CD4-positive, alpha-beta T cell (primary cell): ENCODE results near the gene GHITM. TPM values are rescaled to one million over a fixed set of nuclear protein-coding genes. Genes with fewer than 3 reads are reported as not detected.

Source experiments
- ATAC-seq: fragments of 200-7000 bp; cut with Tn5 transposase; one replicate; pipeline ENCODE4 v1.10.0; 2022; ENCODE audit warnings: mild to moderate bottlenecking; ENCODE audit not compliant: poor library complexity
- CTCF ChIA-PET: fragments of 350-600 bp; sonication (Branson Sonifier 250); formaldehyde crosslinking; loops from one replicate; lab custom pipeline; 2021; ENCODE audit warnings: antibody characterized with exemption, inconsistent platforms; lab: Charles Lee
- POLR2A ChIA-PET: fragments of 350-600 bp; sonication (Branson Sonifier 250); formaldehyde crosslinking; loops from one replicate; lab custom pipeline; 2021; ENCODE audit warnings: antibody characterized with exemption, inconsistent platforms; lab: Charles Lee
- DNase-seq, 14 experiments: peaks; one replicate each; pipeline ENCODE4 v3.0.0-alpha.2; 2013 to 2020; ENCODE audit warnings: mixed read lengths in 2 of 14
- H3K27ac ChIP-seq, 2 donors: one replicate each; pipeline versions ENCODE4 v1.5.1 to v1.7.0; 2013; ENCODE audit warnings: low read length in 2 of 2, low read depth in 1 of 2, mild to moderate bottlenecking in 1 of 2
- H3K27me3 ChIP-seq, 2 experiments: 1 replicate in 1 of 2; 2 replicates in 1 of 2; pipeline versions ENCODE4 v1.6.1 to v1.7.0; 2013; ENCODE audit warnings: low read length in 2 of 2, control low read depth in 1 of 2, mild to moderate bottlenecking in 1 of 2, moderate library complexity in 1 of 2; ENCODE audit not compliant: insufficient read depth in 2 of 2, control insufficient read depth in 1 of 2
- H3K36me3 ChIP-seq: one replicate; pipeline ENCODE4 v1.6.1; 2013; ENCODE audit warnings: low read length, control low read depth; ENCODE audit not compliant: insufficient read depth
- H3K4me1 ChIP-seq: one replicate; pipeline ENCODE4 v1.6.1; 2013; ENCODE audit warnings: low read length, control low read depth; ENCODE audit not compliant: insufficient read depth
- H3K4me3 ChIP-seq: one replicate; pipeline ENCODE4 v1.5.1; 2013; ENCODE audit warnings: mild to moderate bottlenecking, low read length, moderate library complexity
- H3K9me3 ChIP-seq, 2 experiments: 1 replicate in 1 of 2; 2 replicates in 1 of 2; pipeline versions ENCODE4 v1.6.1 to v1.7.0; 2013; ENCODE audit warnings: low read length in 2 of 2, mild to moderate bottlenecking in 2 of 2, control low read depth in 1 of 2, moderate library complexity in 1 of 2; ENCODE audit not compliant: control insufficient read depth in 1 of 2, insufficient read depth in 1 of 2
- H3K27ac Mint-ChIP-seq: one replicate; pipeline ENCODE4 v1.8.0; 2020; ENCODE audit warnings: mixed read lengths
- H3K27me3 Mint-ChIP-seq: one replicate; pipeline ENCODE4 v1.8.0; 2021; ENCODE audit warnings: mixed read lengths
- H3K36me3 Mint-ChIP-seq: one replicate; pipeline ENCODE4 v1.8.0; 2021; ENCODE audit warnings: low read depth, mixed read lengths
- H3K4me1 Mint-ChIP-seq: one replicate; pipeline ENCODE4 v1.8.0; 2021; ENCODE audit warnings: low read depth, mixed read lengths
- H3K4me3 Mint-ChIP-seq: one replicate; pipeline ENCODE4 v1.8.0; 2020; ENCODE audit warnings: mild to moderate bottlenecking, mixed read lengths
- H3K9me3 Mint-ChIP-seq: one replicate; pipeline ENCODE4 v1.8.0; 2020; ENCODE audit warnings: mixed read lengths
- CTCF ChIP-seq: fragments of 200-600 bp; IDR thresholded peaks from one replicate; pipeline ENCODE4 v1.8.0; 2022; ENCODE audit warnings: antibody characterized with exemption, mild to moderate bottlenecking
- intact Hi-C, 2 experiments: fragments of 100-400 bp; cut with DNase I in 1 of 2; cut with micrococcal nuclease in 1 of 2; formaldehyde crosslinking; loops; one replicate each; pipeline versions ENCODE4 v1.15.1 to v1.9.0; 2023 to 2025; cut with DNase I, micrococcal nuclease
- total RNA-seq, 174 experiments: library from RNA in 2 of 174; stranded (reverse) in 2 of 174; gene quantifications; one replicate each; pipeline ENCODE4 v1.2.3 and lab custom pipeline; 2021 to 2026

The GHITM gene
- total RNA-seq, 2 experiments from 2014 or later, result 64.7 to 67.9 TPM

- no peaks in the 10 kb centered on the region for H3K9me3 Mint-ChIP-seq
- H3K36me3 Mint-ChIP-seq, result no peaks in the 10 kb centered on the region
- DNase-seq, result no peak
- H3K9me3 ChIP-seq, result no peaks in the 10 kb centered on the region
- no peak overlapping the region for H3K4me3 Mint-ChIP-seq
- ChIA-PET POLR2A (no interaction called here), CTCF (interaction anchor here (1.1 kb wide), 1 partner anchor 34 kb away, joined by 3 read pairs; the partner anchor contains the start of gene GHITM)
- no peak overlapping the region for H3K4me3 ChIP-seq
- peaks cover 19% of the 10 kb centered on the region for H3K4me1 ChIP-seq
- intact Hi-C loops, result no loop called here
- H3K4me1 Mint-ChIP-seq, result peaks cover 13% of the 10 kb centered on the region
- no peaks in the 10 kb centered on the region for H3K27me3 ChIP-seq
- H3K27ac ChIP-seq, result no peak overlapping the region
- H3K27ac Mint-ChIP-seq, result peak overlapping the region; percentile 20
- H3K36me3 ChIP-seq, result no peaks in the 10 kb centered on the region
- no peak for ATAC-seq
- no peak for TF ChIP-seq CTCF
- no peaks in the 10 kb centered on the region for H3K27me3 Mint-ChIP-seq
Measured at GRCh38 chr10:84172467-84173356, 33.4 kb downstream of the GHITM start.

- no peak within 1 kb of the TSS for H3K4me3 Mint-ChIP-seq
- H3K9me3 Mint-ChIP-seq, result no peaks in the 10 kb centered on the region
- peak within 1 kb of the TSS; percentile 20 for H3K27ac Mint-ChIP-seq
- peaks cover 25% of the 10 kb centered on the region for H3K4me1 ChIP-seq
- TF ChIP-seq CTCF, result no peak
- ATAC-seq, result no peak
- no peak within 1 kb of the TSS for H3K4me3 ChIP-seq
- H3K36me3 Mint-ChIP-seq, result no peaks in the 10 kb centered on the region
- no peak within 1 kb of the TSS for H3K27ac ChIP-seq
- no peaks in the 10 kb centered on the region for H3K27me3 ChIP-seq
- ChIA-PET POLR2A (no interaction called here), CTCF (interaction anchor here (1.1 kb wide), 1 partner anchor 35 kb away, joined by 3 read pairs; the partner anchor contains the start of gene GHITM)
- no peaks in the 10 kb centered on the region for H3K27me3 Mint-ChIP-seq
- H3K9me3 ChIP-seq, result no peaks in the 10 kb centered on the region
- peaks cover 13% of the 10 kb centered on the region for H3K4me1 Mint-ChIP-seq
- no peaks in the 10 kb centered on the region for H3K36me3 ChIP-seq
- no peak for DNase-seq
- intact Hi-C loops, result no loop called here
Measured at GRCh38 chr10:84173501-84173929, 34.2 kb downstream of the GHITM start, which contains the start of gene GPR15LG. Gene GPR15LG (plus strand): TSS chr10:84173801. CDS start chr10:84173852, 51 bp downstream.

GRCh38 chr10:84175436-84175835, 36.1 kb downstream of the GHITM start:
- H3K4me3 Mint-ChIP-seq, result no peak overlapping the region
- H3K27me3 ChIP-seq, result no peaks in the 10 kb centered on the region
- no peaks in the 10 kb centered on the region for H3K36me3 ChIP-seq
- no peak overlapping the region for H3K4me3 ChIP-seq
- H3K9me3 Mint-ChIP-seq, result no peaks in the 10 kb centered on the region
- H3K27ac Mint-ChIP-seq, result no peak overlapping the region
- ChIA-PET CTCF (interaction anchor here (0.6 kb wide), 1 partner anchor 20 kb away, joined by 3 read pairs; no protein-coding TSS in a partner anchor), POLR2A (no interaction called here)
- intact Hi-C loops, result no loop called here
- no peak for TF ChIP-seq CTCF
- no peaks in the 10 kb centered on the region for H3K27me3 Mint-ChIP-seq
- H3K36me3 Mint-ChIP-seq, result no peaks in the 10 kb centered on the region
- H3K9me3 ChIP-seq, result peaks cover 0 to 4% of the 10 kb centered on the region in 2 experiments
- H3K4me1 Mint-ChIP-seq, result peaks cover 13% of the 10 kb centered on the region
- DNase-seq, result no peak
- peaks cover 33% of the 10 kb centered on the region for H3K4me1 ChIP-seq
- H3K27ac ChIP-seq, result no peak overlapping the region
- ATAC-seq, result no peak
